NCI-H2196 (cell line): ENCODE measurements around the gene RSBN1.
"Not testable (repeated sequence)": the region's sequence is repeated elsewhere in the genome, so short reads cannot be mapped to it uniquely, and the experiment has no call there.

Source experiments
- DNase-seq: peaks from one replicate; lab custom pipeline; 2025; ENCODE audit not compliant: unreplicated experiment; lab: John Stamatoyannopoulos, UW

Gene RSBN1

GRCh38 chr1:113749402-113749801 lies 62.9 kb downstream of the RSBN1 start:
- DNase-seq, result no peak

- no peak for DNase-seq
These were observed 64.9 kb downstream of the RSBN1 start for GRCh38 chr1:113747376-113747775.

DNA sequence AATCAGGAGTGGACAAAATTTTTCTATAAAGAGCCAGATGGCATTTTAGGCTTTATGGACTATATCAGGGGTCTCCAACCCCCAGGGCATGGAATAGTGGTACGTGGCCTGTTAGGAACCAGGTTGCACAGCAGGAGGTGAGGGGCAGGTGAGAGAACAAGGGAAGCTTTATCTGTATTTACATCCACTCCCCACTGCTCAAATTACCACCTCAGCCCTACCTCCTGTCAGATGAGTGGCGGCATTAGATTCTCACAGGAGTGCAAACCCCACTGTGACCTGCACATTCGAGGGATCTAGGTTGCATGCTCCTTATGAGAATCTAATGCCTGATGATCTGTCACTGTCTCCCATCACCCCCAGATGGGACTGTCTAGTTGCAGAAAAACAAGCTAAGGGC lies 66.9 kb downstream of the RSBN1 start:
- DNase-seq, result no peak

- no peak for DNase-seq
These were observed 68.2 kb downstream of the RSBN1 start for GRCh38 chr1:113744114-113744513.

GRCh38 chr1:113742515-113742914 lies 69.8 kb downstream of the RSBN1 start:
- no peak for DNase-seq

GRCh38 chr1:113734357-113735055 lies 77.8 kb downstream of the RSBN1 start:
- DNase-seq, result no peak

DNA sequence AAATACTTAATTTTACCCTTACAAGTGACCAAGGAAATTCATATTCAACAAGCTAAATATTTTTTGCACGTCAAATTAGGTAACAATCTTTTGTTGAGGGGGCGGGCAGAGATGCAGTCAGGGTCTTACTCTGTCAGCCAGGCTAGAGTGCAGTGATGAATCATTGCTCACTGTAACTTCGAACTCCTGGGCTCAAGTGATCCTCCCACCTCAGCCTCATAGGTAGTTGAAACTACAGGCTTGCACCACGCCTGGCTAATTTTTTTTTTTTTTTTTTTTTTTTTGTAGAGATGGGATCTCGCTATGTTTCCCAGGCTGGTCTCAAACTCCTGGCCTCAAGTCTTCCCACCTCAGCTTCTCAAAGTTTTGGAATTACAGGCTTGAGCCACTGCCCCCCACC lies 79.5 kb downstream of the RSBN1 start:
- DNase-seq, result no peak

- DNase-seq, result no peak
These were observed 91.3 kb downstream of the RSBN1 start for GRCh38 chr1:113721010-113721409.

DNA sequence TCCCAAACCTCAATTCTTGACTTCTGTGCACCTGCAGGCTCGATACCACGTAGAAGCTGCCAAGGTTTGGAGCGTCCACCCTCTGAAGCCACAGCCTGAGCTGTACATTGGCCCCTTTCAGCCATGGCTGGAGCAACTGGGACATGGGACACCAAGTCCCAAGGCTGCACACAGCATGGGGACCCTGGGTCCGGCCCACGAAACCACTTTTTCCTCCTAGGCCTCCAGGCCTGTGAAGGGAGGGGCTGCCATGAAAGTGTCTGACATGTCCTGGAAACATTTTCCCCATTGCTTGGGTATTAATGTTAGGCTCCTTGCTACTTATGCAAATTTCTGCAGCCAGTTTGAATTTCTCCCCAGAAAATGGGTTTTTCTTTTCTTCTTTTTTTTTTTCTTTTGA lies 93.7 kb downstream of the RSBN1 start:
- DNase-seq, result not testable (repeated sequence)

- not testable (repeated sequence) for DNase-seq
These were observed 94.8 kb downstream of the RSBN1 start for GRCh38 chr1:113717506-113717905.

- no peak for DNase-seq
These were observed 97.5 kb downstream of the RSBN1 start for GRCh38 chr1:113714606-113715269.
